HG03378 (cell line): Measurements from ENCODE around the gene IGFLR1.

Source experiments
- ATAC-seq: cut with Tn5 transposase; IDR thresholded peaks from one replicate; pipeline ENCODE4 v1.9.1; 2021; ENCODE audit warnings: mild to moderate bottlenecking, moderate library complexity; ENCODE audit not compliant: unreplicated experiment

The IGFLR1 gene

DNA sequence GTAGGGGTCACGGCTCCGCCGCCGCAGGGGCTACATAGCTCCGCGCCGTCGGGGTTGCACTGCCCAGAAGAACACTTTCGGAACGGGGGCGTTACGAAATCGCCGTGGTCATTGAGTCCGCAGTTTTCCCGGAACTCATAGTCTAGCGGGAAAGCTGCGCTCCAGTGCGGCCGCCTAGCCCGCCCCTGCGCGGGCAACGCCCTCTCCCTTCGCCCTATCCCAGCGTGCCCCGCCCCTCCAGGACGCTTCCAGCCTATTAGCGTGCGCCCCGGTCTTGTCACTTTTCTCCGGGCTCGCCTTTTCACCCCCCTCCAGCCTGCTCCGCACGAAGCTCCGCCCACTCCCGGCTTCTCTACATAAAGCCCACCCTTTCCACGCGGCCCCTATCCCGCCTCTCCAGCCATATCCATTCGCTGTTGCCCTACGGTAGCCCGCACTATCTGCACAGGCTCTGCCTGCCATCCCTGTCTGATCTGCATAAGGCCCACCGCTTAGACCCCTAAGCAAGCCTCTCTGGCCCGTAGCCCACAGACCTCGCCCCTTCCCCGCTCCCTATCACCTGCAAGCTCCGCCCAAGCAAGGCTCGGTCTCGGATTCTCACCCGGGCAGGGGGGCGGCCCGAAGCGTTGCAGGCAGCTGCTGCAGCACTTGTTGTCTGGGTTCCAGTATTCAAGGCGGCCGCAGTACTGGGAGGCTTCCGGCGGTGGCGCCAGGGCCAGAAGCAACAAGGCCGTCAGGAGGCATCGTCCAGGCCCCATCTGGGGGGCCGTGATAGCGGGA lies 1.6 kb downstream of the IGFLR1 start:
- peak; percentile 37 for ATAC-seq

DNA sequence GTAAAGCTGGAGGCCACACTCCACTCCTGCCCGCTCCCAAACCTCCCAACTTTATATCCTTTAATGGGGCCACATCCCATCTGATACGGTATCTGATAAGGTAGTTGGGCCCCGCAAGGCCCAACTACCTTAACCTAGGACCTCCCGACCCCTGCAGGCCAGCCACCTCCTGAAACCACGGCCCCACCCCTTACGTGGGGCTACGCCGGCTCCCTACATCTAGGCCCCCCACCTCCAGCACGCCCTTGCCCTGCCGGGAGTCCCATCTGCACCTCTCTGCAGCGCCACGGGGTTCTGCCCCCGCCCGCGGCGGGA lies 2.2 kb downstream of the IGFLR1 start:
- no peak for ATAC-seq

DNA sequence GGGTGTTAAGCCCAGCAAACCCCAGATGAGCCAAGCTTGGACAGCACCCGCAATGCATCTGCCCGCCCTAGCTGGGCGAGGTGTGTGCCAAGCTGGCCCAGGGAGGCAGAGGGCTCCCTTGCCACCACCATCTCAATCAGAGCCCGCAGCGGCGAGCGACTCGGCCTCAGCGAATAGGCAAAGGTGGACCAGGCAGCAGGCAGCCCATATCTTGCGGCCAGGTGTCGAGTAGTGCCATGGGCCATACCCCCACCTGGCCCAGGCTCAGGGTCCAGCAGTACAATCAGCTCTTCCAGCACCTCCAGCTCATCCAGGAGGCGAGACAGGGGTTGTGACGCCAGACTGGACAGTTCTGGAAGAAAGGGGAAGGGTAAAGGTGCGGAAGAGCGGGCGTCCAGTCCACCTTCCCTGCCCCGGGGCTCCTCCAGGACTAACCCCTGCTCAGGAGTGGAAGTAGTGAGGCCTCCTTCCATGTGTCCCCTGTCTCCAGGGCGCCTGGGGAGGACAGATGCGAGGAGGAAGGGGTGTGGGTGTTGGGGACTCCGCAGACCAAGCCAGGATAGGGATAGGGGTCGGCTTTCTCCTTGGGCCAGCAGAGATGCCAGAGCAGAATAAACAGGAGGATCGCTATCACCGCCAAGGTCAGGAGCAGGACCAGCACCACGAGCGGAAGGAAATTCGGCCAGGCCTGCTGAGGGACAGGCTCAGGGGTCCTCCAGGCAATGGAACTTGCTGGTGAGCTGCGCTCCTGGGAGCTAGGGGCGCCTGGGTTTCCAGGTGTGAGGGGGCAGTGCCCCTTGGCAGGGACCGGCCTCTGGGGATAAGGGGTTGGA lies 2.8 kb downstream of the IGFLR1 start:
- ATAC-seq: no peak

DNA sequence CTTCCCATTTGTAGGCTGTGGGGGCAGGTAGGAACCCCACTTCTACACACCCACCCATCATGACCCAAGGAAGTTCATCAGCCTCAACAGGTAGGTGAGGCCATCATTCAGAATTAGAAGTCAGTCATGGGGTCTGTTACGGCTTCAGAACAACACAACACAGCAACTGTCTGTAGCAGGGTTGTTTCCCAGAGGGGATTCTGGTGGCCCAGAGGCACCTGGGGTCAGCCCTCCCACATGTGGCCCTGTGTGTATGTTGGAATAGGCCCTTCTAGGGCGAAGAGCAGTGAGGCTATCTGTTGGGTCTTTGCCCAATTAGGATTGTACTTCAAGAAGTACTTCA lies 3.4 kb downstream of the IGFLR1 start:
- no peak for ATAC-seq

DNA sequence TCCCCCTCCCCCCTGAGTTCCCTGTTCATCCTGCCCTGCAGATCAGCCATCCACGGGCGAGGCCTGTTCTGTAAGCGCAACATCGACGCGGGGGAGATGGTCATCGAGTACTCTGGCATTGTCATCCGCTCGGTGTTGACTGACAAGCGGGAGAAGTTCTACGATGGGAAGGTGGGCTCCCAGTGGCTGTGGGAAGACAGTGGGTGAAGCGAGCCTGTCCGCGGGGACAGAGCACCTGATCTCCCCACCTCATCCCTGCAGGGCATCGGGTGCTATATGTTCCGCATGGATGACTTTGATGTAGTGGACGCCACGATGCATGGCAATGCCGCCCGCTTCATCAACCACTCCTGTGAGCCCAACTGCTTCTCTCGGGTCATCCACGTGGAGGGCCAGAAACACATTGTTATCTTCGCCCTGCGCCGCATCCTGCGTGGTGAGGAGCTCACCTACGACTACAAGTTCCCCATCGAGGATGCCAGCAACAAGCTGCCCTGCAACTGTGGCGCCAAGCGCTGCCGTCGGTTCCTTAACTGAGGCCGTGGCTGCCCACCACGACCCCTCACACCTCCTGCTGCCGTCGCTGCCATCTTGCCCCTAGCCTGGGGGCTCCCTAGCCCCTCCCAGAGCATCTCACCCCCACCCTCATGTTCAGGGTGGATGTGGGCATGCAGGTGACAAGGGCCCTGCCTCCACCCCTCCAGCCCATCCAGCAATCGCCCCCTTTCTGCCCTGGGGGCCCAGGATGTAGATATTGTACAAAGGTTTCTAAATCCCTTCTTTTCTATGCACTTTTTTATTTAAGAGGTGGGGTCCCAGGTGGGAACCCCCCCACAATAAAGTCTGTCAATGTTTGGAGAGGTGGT lies 4.0 kb downstream of the IGFLR1 start:
- no peak for ATAC-seq

DNA sequence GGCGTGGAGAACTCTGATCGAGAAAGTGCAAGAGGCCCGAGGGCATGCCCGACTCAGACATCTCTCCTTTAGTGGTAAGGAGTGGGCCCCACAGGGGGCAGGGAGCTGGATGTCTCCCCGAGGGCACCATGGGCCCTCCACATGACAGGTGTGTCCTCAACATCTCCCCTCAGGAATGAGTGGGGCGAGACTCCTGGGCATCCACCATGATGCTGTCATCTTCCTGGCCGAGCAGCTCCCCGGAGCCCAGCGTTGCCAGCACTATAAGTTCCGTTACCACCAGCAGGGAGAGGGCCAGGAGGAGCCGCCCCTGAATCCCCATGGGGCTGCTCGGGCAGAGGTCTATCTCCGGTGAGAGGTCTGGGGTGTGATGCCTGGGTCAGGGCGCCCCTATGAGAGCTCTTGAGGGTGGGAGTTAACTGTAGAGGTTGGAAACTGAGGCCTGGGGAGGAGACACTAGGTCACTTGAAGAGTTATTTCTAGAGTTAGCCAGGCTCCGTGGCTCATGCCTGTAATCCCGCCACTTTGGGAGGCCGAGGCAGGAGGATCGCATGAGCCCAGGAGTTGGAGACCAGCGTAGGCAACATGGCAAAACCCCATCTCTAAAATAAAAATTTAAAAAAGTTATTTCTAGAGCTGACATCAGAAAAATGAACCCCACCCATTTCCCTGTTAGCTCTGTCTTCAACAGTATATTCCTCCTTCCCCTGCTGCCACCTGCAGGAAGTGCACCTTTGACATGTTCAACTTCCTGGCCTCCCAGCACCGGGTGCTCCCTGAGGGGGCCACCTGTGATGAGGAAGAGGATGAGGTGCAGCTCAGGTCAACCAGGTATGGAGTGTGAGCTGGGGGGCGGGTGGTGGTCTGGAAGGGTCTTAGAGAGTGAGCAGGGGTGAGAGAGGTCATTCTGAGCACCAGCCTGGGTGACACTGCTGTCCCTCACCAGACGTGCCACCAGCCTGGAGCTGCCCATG lies 5.1 kb downstream of the IGFLR1 start:
- no peak for ATAC-seq

DNA sequence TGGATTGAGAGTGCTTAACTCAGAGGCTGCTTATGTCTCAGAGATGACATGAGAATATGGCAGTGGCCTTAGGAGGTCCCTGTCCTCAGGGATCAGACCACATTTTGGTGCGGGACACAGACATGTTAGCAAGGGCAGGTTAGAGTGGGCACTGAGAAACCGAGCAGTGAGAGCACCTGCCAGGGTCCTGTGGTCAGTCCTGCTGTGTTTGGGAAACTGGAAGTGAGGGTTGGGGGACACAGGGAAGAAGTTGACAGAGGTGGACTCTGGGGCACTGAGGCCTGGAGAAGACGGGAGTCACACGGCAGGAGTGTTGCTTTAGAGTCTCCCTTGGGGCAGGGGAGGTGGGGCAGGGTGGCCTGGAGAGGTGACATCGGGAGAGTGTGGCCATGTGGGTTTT lies 7.4 kb downstream of the IGFLR1 start:
- ATAC-seq: no peak

DNA sequence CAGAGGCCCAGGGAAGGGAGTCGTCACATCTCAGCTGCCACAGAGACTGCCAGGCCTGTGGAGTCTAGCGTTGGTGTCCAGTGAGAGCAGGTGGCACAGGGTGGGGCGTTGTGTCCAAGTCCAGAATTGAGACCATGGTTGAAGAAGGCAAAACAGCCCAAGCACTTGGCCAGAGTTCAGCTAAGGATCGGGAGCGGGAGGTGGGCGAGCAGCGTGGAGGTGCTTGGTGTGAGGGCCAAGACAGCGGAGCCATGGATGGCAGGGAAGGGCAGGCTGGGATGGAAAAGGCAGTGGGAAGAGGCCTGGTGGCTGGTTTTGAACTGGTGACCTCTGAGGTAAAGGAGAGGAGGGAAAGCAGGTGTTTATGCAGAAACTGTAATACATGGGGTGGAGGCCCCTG lies 8.0 kb downstream of the IGFLR1 start:
- ATAC-seq: no peak

DNA sequence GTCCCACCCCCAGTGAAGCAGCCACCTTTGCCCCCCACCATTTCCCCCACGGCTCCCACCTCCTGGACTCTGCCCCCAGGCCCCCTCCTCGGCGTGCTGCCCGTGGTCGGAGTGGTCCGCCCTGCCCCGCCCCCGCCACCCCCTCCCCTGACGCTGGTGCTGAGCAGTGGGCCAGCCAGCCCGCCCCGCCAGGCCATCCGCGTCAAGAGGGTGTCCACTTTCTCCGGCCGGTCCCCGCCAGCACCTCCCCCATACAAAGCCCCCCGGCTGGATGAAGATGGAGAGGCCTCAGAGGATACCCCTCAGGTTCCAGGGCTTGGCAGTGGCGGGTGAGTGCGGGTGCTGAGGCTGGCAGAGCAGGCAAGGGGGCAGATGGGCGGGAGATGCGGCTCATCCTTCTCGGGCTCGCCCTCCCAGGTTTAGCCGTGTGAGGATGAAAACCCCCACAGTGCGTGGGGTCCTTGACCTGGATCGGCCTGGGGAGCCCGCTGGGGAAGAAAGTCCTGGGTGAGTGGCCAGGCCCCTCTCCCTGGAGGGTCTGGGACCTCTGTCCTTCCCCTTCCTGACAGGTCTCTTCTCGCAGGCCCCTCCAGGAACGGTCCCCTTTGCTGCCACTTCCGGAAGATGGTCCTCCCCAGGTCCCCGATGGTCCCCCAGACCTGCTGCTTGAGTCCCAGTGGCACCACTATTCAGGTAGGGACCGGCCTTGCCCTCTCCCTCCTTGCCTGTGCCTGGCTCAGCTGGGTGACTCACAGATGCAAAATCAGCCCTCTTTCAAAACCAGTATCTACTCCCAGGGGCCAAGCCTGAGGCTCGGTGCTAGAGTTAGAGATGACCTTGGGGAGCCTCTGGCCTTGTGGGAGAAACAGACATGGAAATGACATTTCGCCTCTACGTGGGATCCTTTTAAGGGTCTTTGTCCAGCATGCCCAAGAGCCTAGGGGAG lies 8.8 kb downstream of the IGFLR1 start:
- no peak for ATAC-seq

DNA sequence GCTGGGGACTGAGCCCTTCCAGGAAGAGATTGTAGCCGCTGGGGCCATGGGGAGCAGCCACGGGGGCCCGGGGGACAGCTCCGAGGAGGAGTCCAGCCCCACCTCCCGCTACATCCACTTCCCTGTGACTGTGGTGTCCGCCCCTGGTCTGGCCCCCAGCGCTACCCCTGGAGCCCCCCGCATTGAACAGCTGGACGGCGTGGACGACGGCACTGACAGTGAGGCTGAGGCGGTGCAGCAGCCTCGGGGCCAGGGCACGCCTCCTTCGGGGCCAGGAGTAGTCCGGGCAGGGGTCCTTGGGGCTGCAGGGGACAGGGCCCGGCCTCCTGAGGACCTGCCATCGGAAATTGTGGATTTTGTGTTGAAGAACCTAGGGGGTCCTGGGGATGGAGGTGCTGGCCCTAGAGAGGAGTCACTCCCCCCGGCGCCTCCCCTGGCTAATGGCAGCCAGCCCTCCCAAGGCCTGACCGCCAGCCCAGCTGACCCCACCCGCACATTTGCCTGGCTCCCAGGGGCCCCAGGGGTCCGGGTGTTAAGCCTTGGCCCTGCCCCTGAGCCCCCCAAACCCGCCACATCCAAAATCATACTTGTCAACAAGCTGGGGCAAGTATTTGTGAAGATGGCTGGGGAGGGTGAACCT lies 9.6 kb downstream of the IGFLR1 start:
- ATAC-seq: no peak

DNA sequence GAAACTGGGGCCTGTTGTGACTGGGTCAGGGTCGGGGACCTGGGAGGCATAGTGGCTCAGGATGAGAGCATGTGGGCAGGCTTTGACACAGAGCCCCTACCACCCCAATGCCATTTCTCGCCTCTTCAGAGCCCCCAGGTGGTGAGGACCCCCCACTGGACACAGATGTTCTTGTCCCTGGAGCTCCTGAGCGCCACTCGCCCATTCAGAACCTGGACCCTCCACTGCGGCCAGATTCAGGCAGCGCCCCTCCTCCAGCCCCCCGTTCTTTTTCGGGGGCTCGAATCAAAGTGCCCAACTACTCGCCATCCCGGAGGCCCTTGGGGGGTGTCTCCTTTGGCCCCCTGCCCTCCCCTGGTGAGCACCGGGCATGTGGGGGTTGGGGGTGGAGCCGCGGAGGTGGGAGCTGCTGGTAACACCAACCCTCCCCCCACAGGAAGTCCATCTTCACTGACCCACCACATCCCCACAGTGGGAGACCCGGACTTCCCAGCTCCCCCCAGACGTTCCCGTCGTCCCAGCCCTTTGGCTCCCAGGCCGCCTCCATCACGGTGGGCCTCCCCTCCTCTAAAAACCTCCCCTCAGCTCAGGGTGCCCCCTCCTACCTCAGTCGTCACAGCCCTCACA lies 10.4 kb downstream of the IGFLR1 start:
- no peak for ATAC-seq

DNA sequence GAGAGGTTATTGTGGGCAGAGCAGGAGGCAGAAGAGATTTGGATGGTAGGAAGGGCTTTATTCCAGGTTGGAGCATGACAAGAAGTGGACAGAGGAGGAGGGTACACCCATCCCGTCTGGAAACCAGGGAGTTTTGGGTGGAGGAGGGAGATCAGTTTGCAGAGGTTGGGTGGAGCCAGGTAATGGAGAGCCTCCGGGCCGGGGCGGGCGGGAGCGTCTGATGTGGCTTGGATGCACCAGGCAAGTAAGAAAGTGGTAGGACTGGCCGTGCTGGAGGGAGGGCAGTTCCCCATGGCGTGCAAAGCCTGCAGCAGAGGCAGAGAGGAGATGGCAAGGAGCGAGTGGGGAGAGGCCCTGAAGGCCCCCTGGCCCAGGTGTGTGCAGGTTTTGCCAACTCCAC lies 10.9 kb downstream of the IGFLR1 start:
- ATAC-seq: no peak

DNA sequence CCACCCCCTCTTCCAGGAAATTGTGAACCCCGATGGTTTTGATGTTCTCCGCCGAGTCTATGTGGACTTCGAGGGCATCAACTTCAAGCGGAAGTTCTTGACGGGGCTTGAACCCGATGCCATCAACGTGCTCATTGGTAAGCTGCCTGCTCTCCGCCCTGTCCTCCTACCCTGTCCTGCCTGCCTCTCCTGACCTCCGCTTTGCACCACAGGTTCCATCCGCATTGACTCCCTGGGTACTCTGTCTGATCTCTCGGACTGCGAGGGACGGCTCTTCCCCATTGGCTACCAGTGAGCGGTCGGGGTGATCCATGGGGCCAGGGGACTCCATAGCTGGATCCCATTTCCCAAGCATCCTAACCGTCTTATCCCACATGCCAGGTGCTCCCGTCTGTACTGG lies 11.9 kb downstream of the IGFLR1 start:
- ATAC-seq: no peak

DNA sequence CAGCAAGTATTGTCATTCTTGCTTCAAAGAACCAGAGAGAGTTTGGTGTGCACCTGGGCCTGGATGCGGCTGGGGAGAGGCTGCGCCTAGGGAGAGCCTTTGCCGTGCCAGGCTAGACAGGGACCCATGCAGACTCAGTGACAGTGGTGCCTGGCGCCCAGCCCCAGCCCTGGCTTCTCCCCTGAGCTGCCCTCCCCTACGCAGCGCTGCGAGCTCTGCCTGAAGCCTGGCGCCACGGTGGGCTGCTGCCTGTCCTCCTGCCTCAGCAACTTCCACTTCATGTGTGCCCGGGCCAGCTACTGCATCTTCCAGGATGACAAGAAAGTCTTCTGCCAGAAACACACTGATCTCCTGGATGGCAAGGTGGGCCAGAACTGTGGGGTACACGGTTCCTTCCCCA lies 12.5 kb downstream of the IGFLR1 start:
- no peak for ATAC-seq

DNA sequence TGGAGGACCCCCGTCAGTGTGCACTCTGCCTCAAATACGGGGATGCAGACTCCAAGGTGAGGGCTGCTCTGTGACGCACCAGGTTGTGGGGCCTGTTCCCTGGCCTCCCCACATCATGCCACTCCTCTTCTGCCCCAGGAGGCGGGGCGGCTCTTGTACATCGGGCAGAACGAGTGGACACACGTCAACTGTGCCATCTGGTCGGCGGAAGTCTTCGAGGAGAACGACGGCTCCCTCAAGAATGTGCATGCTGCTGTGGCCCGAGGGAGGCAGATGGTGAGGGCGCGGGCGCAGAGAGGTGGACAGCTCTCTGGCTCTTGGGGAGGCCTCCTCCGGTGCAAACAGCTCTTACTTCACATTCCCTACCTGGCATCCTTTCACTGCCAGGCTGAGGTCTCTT lies 13.2 kb downstream of the IGFLR1 start:
- ATAC-seq: no peak

DNA sequence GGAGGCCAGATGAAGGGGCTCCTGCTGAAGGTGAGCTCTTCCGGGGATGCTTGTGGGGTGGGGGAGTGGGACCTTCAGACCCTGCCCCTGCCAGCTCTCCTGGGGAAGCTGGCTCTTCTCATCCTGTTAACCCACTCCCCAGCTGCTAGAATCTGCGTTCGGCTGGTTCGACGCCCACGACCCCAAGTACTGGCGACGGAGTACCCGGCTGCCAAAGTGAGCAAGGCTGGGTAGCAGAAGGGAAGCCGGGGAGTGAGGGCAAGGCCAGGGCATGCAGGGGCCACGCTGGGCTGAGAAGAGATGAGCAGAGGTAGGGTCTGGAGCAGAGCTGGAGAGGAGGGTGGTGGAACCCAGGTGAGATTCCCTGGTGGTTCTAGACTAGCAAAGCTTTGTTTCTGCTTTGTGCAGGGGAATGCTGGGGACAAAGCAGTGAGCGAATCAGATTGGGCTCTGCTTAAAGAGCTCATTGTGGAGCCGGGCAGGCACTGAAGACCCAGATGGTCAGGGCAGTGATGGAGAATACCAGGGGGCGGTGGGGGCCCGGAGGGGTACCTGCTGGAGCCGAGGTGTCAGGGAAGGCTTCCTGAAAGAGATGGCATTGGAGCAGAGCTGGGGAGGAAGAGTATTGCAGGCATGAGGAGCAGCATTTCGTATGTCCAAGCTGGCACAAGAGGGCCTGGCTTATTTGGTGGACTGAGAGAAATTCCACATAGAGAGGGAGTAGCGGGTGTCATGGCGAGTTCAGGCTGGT lies 14.1 kb downstream of the IGFLR1 start:
- ATAC-seq: no peak

DNA sequence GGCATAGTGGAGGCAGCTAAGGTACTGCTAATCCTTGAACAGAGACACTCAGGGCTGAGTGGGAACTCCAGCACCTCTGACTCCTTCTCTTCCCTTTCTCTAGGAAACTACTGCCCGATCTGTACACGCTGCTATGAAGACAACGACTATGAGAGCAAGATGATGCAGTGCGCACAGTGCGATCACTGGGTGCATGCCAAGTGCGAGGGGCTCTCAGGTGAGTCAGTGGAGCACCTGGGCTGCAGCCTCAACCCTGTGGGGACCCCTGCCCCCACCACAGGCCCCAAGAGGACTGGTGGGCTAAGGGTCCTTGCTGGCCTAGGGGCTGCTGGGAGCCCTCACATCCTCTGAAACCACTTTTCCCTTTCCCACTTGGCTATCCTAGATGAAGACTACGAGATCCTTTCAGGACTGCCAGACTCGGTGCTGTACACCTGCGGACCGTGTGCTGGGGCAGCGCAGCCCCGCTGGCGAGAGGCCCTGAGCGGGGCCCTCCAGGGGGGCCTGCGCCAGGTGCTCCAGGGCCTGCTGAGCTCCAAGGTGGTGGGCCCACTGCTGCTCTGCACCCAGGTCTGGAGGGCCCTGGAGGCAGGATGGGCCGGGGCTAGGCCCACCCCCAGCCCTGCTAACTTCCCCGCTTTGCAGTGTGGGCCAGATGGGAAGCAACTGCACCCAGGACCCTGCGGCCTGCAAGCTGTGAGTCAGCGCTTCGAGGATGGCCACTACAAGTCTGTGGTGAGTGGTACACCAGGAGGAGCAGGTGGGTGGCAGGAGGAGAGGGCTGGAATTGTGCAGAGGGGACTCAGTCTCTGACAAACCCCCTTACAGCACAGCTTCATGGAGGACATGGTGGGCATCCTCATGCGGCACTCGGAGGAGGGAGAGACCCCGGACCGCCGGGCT lies 14.9 kb downstream of the IGFLR1 start:
- no peak for ATAC-seq
